Small intestine (tissue), 7 donors: ENCODE results near the gene BCAS4. TPM values are rescaled to one million over a fixed set of nuclear protein-coding genes. Genes with fewer than 3 reads are reported as not detected.

Source experiments
- DNase-seq, 2 donors: peaks; one replicate each; pipeline versions ENCODE4 v3.0.0 to v3.0.0-alpha.2; 2013
- FAIRE-seq: peaks from 2 replicates; lab custom pipeline; 2012; peaks lifted over from hg19 to GRCh38; lab: Jason Lieb, UNC
- H3K27ac ChIP-seq, 3 donors: one replicate each; pipeline ENCODE4 v1.5.1; 2013; ENCODE audit warnings: low read length in 2 of 3, mild to moderate bottlenecking in 2 of 3, control low read depth in 1 of 3, inconsistent platforms in 1 of 3, low read depth in 1 of 3, moderate library complexity in 1 of 3
- H3K27me3 ChIP-seq, 3 donors: one replicate each; pipeline ENCODE4 v1.6.1; 2013; ENCODE audit warnings: low read length in 3 of 3, inconsistent platforms in 1 of 3; ENCODE audit not compliant: control insufficient read depth in 3 of 3, insufficient read depth in 3 of 3
- H3K36me3 ChIP-seq, 3 donors: one replicate each; pipeline ENCODE4 v1.6.1; 2013; ENCODE audit warnings: low read length in 3 of 3, inconsistent platforms in 1 of 3, low read depth in 1 of 3, mild to moderate bottlenecking in 1 of 3, moderate library complexity in 1 of 3; ENCODE audit not compliant: control insufficient read depth in 3 of 3, insufficient read depth in 2 of 3
- H3K4me1 ChIP-seq, 3 donors: one replicate each; pipeline ENCODE4 v1.6.1; 2013; ENCODE audit warnings: low read length in 2 of 3, inconsistent platforms in 1 of 3, low read depth in 1 of 3, mild to moderate bottlenecking in 1 of 3, moderate library complexity in 1 of 3; ENCODE audit not compliant: control insufficient read depth in 3 of 3, insufficient read depth in 2 of 3
- H3K4me3 ChIP-seq, 3 donors: one replicate each; pipeline ENCODE4 v1.5.1; 2013; ENCODE audit warnings: low read length in 3 of 3, control low read depth in 1 of 3, inconsistent platforms in 1 of 3, low read depth in 1 of 3, mild to moderate bottlenecking in 1 of 3, moderate library complexity in 1 of 3
- H3K9me3 ChIP-seq, 2 donors: one replicate each; pipeline ENCODE4 v1.6.1; 2013; ENCODE audit warnings: low read depth in 1 of 2, low read length in 1 of 2; ENCODE audit not compliant: control insufficient read depth in 2 of 2, insufficient read depth in 1 of 2
- WGBS, 3 donors: extraction: QIAGEN DNeasy Blood & Tissue Kit; methylation state at CpG; one replicate each; pipeline ENCODE4 v1.1.7; 2013; 5-methylcytosine and 5-hydroxymethylcytosine counted together
- polyA plus RNA-seq, 4 donors: library from polyadenylated mRNA; stranded (reverse) in 3 of 4; unstranded in 1 of 4; fragments of 200-250 nt in 3 of 4; fragments of 120-200 nt in 1 of 4; gene quantifications; one replicate each; pipeline versions ENCODE4 v1.2.1 to v1.2.3, GENCODE V29; 2013
- donor health status: healthy with polysubstance abuse.
- donor health status: control.
- donor health status: control.
- donor health status: Bipolar disorder and iron deficiency.
- donor health status: healthy.

The BCAS4 gene
- polyA plus RNA-seq, 4 donors, result 0.45 to 4.0 (median 1.5) TPM

GRCh38 chr20:50819349-50819748 lies 24.5 kb downstream of the BCAS4 start:
- no peak for FAIRE-seq
- Histone ChIP-seq H3K36me3 (peaks cover 0 to 3% (median 0%) of the 10 kb centered on the region in 3 donors), H3K27ac (no peak overlapping the region), H3K4me3 (no peak overlapping the region), H3K27me3 (no peaks in the 10 kb centered on the region), H3K9me3 (peaks cover 0 to 5% of the 10 kb centered on the region in 2 donors), H3K4me1 (no peaks in the 10 kb centered on the region)
- WGBS, 3 donors, result 80 to 98% (median 92%) methylated on average over 8 of the region's 8 CpGs
- DNase-seq, result no peak

GRCh38 chr20:50820515-50821256 lies 25.8 kb downstream of the BCAS4 start:
- Histone ChIP-seq H3K27ac (no peak overlapping the region), H3K4me3 (no peak overlapping the region), H3K36me3 (peaks cover 0 to 3% (median 0%) of the 10 kb centered on the region in 3 donors), H3K4me1 (no peaks in the 10 kb centered on the region), H3K27me3 (no peaks in the 10 kb centered on the region), H3K9me3 (peaks cover 0 to 5% of the 10 kb centered on the region in 2 donors)
- FAIRE-seq (no peak), DNase-seq (no peak)
- WGBS, 3 donors, result 86 to 93% (median 88%) methylated on average over 16 of the region's 16 CpGs

GRCh38 chr20:50821257-50821921 lies 26.5 kb downstream of the BCAS4 start:
- Histone ChIP-seq H3K36me3 (peaks cover 0 to 3% (median 0%) of the 10 kb centered on the region in 3 donors), H3K27me3 (no peaks in the 10 kb centered on the region), H3K27ac (no peak overlapping the region), H3K4me3 (no peak overlapping the region), H3K4me1 (no peaks in the 10 kb centered on the region), H3K9me3 (peaks cover 0 to 5% of the 10 kb centered on the region in 2 donors)
- DNase-seq (peak; percentile 20 to 37), FAIRE-seq (no peak)
- WGBS, 3 donors, result 36 to 58% (median 39%) methylated on average over 8 of the region's 8 CpGs

- H3K4me1 ChIP-seq, result no peaks in the 10 kb centered on the region
- no peak for FAIRE-seq
- DNase-seq, result no peak
Observed at GRCh38 chr20:50821994-50822393, 27.1 kb downstream of the BCAS4 start.

GRCh38 chr20:50823319-50823718 lies 28.5 kb downstream of the BCAS4 start:
- peaks cover 0 to 3% (median 0%) of the 10 kb centered on the region in 3 donors for H3K36me3 ChIP-seq
- 98 to 99% (median 98%) methylated on average over 6 of the region's 6 CpGs for WGBS, 3 donors
- no peaks in the 10 kb centered on the region for H3K4me1 ChIP-seq
- FAIRE-seq (no peak), DNase-seq (no peak)
- H3K27me3 ChIP-seq, result no peaks in the 10 kb centered on the region
- no peak overlapping the region for H3K4me3 ChIP-seq
- no peak overlapping the region for H3K27ac ChIP-seq
- peaks cover 0 to 5% of the 10 kb centered on the region in 2 donors for H3K9me3 ChIP-seq

More at GRCh38 chr20:50821994-50822393, 27.1 kb downstream of the BCAS4 start:
- no peak overlapping the region for H3K4me3 ChIP-seq
- no peak overlapping the region for H3K27ac ChIP-seq
- peaks cover 0 to 3% (median 0%) of the 10 kb centered on the region in 3 donors for H3K36me3 ChIP-seq
- WGBS, 3 donors, result 49 to 68% (median 67%) methylated on average over 7 of the region's 7 CpGs
- no peaks in the 10 kb centered on the region for H3K27me3 ChIP-seq
- H3K9me3 ChIP-seq, result peaks cover 0 to 5% of the 10 kb centered on the region in 2 donors

- Histone ChIP-seq H3K4me1 (no peaks in the 10 kb centered on the region), H3K4me3 (no peak overlapping the region), H3K36me3 (peaks cover 0 to 3% (median 0%) of the 10 kb centered on the region in 3 donors), H3K27ac (no peak overlapping the region), H3K9me3 (peaks cover 0 to 5% of the 10 kb centered on the region in 2 donors), H3K27me3 (no peaks in the 10 kb centered on the region)
- peak in 1 of 2 donors; percentile 49 for DNase-seq
- WGBS, 3 donors, result 22 to 59% (median 49%) methylated on average over 3 of the region's 3 CpGs
- FAIRE-seq, result no peak
Observed at GRCh38 chr20:50824137-50824536, 29.3 kb downstream of the BCAS4 start.

- WGBS, 3 donors, result 72 to 90% (median 86%) methylated on average over 2 of the region's 2 CpGs
- DNase-seq, result no peak
- H3K27ac ChIP-seq, result no peak overlapping the region
Observed at GRCh38 chr20:50826121-50826520, 31.3 kb downstream of the BCAS4 start.

GRCh38 chr20:50828363-50829136 lies 33.7 kb downstream of the BCAS4 start:
- no peak for DNase-seq
- Histone ChIP-seq H3K36me3 (peaks cover 0 to 4% (median 0%) of the 10 kb centered on the region in 3 donors), H3K27me3 (no peaks in the 10 kb centered on the region), H3K4me3 (no peak overlapping the region), H3K27ac (no peak overlapping the region), H3K4me1 (no peaks in the 10 kb centered on the region), H3K9me3 (no peaks in the 10 kb centered on the region)
- no peak for FAIRE-seq
- WGBS, 3 donors, result 91 to 95% (median 93%) methylated on average over 13 of the region's 13 CpGs

More at GRCh38 chr20:50826121-50826520, 31.3 kb downstream of the BCAS4 start:
- no peaks in the 10 kb centered on the region for H3K27me3 ChIP-seq
- H3K36me3 ChIP-seq, result no peaks in the 10 kb centered on the region
- no peaks in the 10 kb centered on the region for H3K4me1 ChIP-seq
- no peak for FAIRE-seq
- H3K4me3 ChIP-seq, result no peak overlapping the region
- H3K9me3 ChIP-seq, result peaks cover 0 to 5% of the 10 kb centered on the region in 2 donors
